DOHH2 (cell line): Measurements from ENCODE around the gene RAB42.

Source experiments
- H3F3A ChIP-seq: fragments of 200-600 bp; sonication (generic), shearing (Covaris generic); 2 replicates; pipeline ENCODE4 v1.6.0; 2016; ENCODE audit warnings: antibody characterized with exemption, mild to moderate bottlenecking; ENCODE audit not compliant: control insufficient read depth, insufficient read depth
- H3K27ac ChIP-seq: fragments of 200-600 bp; sonication (generic); 2 replicates; pipeline ENCODE4 v1.5.1; 2014; ENCODE audit warnings: low read depth, mild to moderate bottlenecking, low read length, moderate library complexity
- H3K27me3 ChIP-seq: fragments of 200-600 bp; sonication (generic); 2 replicates; pipeline ENCODE4 v1.6.1; 2014; ENCODE audit warnings: mild to moderate bottlenecking, low read length, mixed read lengths; ENCODE audit not compliant: control insufficient read depth
- H3K36me3 ChIP-seq: fragments of 200-600 bp; sonication (generic); 2 replicates; pipeline ENCODE4 v1.6.1; 2014; ENCODE audit warnings: mild to moderate bottlenecking, low read length, moderate library complexity, mixed read lengths; ENCODE audit not compliant: control insufficient read depth
- H3K4me1 ChIP-seq: fragments of 200-600 bp; sonication (generic); 2 replicates; pipeline ENCODE4 v1.6.1; 2014; ENCODE audit warnings: mild to moderate bottlenecking, low read length, mixed read lengths; ENCODE audit not compliant: control insufficient read depth
- H3K4me2 ChIP-seq: fragments of 200-600 bp; sonication (generic); 2 replicates; pipeline ENCODE4 v1.6.0; 2014; ENCODE audit warnings: mild to moderate bottlenecking, low read length, moderate library complexity
- H3K4me3 ChIP-seq: fragments of 200-600 bp; sonication (generic); 2 replicates; pipeline ENCODE4 v1.5.1; 2014; ENCODE audit warnings: mild to moderate bottlenecking, low read length, mixed read lengths
- H3K79me2 ChIP-seq: fragments of 200-600 bp; sonication (generic); 2 replicates; pipeline ENCODE4 v1.6.1; 2014; ENCODE audit warnings: mild to moderate bottlenecking, low read length, mixed read lengths; ENCODE audit not compliant: control insufficient read depth
- H3K9me2 ChIP-seq: fragments of 200-600 bp; sonication (generic); replicated peaks from 2 replicates; pipeline ENCODE4 v1.6.1; 2014; ENCODE audit warnings: mild to moderate bottlenecking, low read length, mixed read lengths; ENCODE audit not compliant: control insufficient read depth
- H3K9me3 ChIP-seq: fragments of 200-600 bp; sonication (generic); 2 replicates; pipeline ENCODE4 v1.6.1; 2014; ENCODE audit warnings: antibody characterized with exemption, low read length, mixed read lengths; ENCODE audit not compliant: control insufficient read depth, insufficient read depth
- H4K20me1 ChIP-seq: fragments of 200-600 bp; sonication (generic); 2 replicates; pipeline ENCODE4 v1.6.0; 2014; ENCODE audit warnings: low read depth, mild to moderate bottlenecking, antibody characterized with exemption, low read length, moderate library complexity; ENCODE audit not compliant: control insufficient read depth, insufficient read depth
- CTCF ChIP-seq: fragments of 200-600 bp; sonication (generic); IDR thresholded peaks from one replicate; pipeline ENCODE4 v1.5.1; 2014; ENCODE audit warnings: antibody characterized with exemption, mild to moderate bottlenecking, low read depth, low read length; ENCODE audit not compliant: poor library complexity, severe bottlenecking
- EZH2phosphoT487 ChIP-seq: fragments of 200-600 bp; sonication (generic); IDR thresholded peaks from 2 replicates; pipeline ENCODE4 v1.6.1; 2017; ENCODE audit warnings: borderline replicate concordance, mild to moderate bottlenecking, antibody characterized with exemption, low read length, moderate library complexity, mixed read lengths

The RAB42 gene

GRCh38 chr1:28632560-28632959 is 40.5 kb downstream of the RAB42 start:
- H3K27ac ChIP-seq = no peak overlapping the region
- H3F3A ChIP-seq = 0 out of 2 replicates have a peak, but pooled peaks cover 2% of the 10 kb centered on the region
- no peaks in the 10 kb centered on the region for H3K9me2 ChIP-seq
- no peak overlapping the region for H3K4me3 ChIP-seq
- H3K9me3 ChIP-seq = no peaks in the 10 kb centered on the region
- no peaks in the 10 kb centered on the region for H4K20me1 ChIP-seq
- TF ChIP-seq CTCF (no peak), EZH2phosphoT487 (no peak)
- no peaks in the 10 kb centered on the region for H3K27me3 ChIP-seq
- peaks cover 3% of the 10 kb centered on the region; the same call in 1 of the 2 replicates for H3K36me3 ChIP-seq
- no peak overlapping the region for H3K4me2 ChIP-seq
- no peaks in the 10 kb centered on the region for H3K4me1 ChIP-seq
- peaks cover 23% of the 10 kb centered on the region for H3K79me2 ChIP-seq

- Histone ChIP-seq H3K27ac (no peak overlapping the region), H4K20me1 (no peaks in the 10 kb centered on the region), H3K79me2 (peaks cover 59% of the 10 kb centered on the region), H3F3A (peaks cover 10% of the 10 kb centered on the region), H3K36me3 (peaks cover 15% of the 10 kb centered on the region), H3K9me2 (no peaks in the 10 kb centered on the region), H3K4me2 (peak overlapping the region; percentile 97), H3K4me3 (peak overlapping the region; percentile 89), H3K9me3 (no peaks in the 10 kb centered on the region), H3K27me3 (no peaks in the 10 kb centered on the region), H3K4me1 (peaks cover 37% of the 10 kb centered on the region)
- TF ChIP-seq CTCF (peak; percentile 46), EZH2phosphoT487 (no peak)
Observed at GRCh38 chr1:28640766-28641165, 48.7 kb downstream of the RAB42 start.

GRCh38 chr1:28642056-28642846 is 50.2 kb downstream of the RAB42 start:
- Histone ChIP-seq H3K27ac (peak overlapping the region; percentile 97), H3K9me2 (no peaks in the 10 kb centered on the region), H3K4me2 (peak overlapping the region; percentile 97), H3K4me1 (peaks cover 45% of the 10 kb centered on the region), H3K27me3 (no peaks in the 10 kb centered on the region), H3K36me3 (peaks cover 12% of the 10 kb centered on the region), H3K79me2 (peaks cover 47% of the 10 kb centered on the region), H3F3A (peaks cover 15% of the 10 kb centered on the region), H3K4me3 (peak overlapping the region; percentile 89), H4K20me1 (no peaks in the 10 kb centered on the region), H3K9me3 (no peaks in the 10 kb centered on the region)
- no peak for TF ChIP-seq EZH2phosphoT487
- no peak for TF ChIP-seq CTCF
